GM12873 (cell line): Measurements from ENCODE around the gene TMEM131.

Experiments
- TF ChIP-seq, protein P1 (sequence below): IDR thresholded peaks from 2 replicates; pipeline ENCODE4 v1.5.1; 2012; ENCODE audit warnings: low read depth, mild to moderate bottlenecking, moderate library complexity, low read length, control low read depth; ENCODE audit not compliant: insufficient read depth; ENCODE audit errors: missing control alignments

TMEM131 gene, protein sequence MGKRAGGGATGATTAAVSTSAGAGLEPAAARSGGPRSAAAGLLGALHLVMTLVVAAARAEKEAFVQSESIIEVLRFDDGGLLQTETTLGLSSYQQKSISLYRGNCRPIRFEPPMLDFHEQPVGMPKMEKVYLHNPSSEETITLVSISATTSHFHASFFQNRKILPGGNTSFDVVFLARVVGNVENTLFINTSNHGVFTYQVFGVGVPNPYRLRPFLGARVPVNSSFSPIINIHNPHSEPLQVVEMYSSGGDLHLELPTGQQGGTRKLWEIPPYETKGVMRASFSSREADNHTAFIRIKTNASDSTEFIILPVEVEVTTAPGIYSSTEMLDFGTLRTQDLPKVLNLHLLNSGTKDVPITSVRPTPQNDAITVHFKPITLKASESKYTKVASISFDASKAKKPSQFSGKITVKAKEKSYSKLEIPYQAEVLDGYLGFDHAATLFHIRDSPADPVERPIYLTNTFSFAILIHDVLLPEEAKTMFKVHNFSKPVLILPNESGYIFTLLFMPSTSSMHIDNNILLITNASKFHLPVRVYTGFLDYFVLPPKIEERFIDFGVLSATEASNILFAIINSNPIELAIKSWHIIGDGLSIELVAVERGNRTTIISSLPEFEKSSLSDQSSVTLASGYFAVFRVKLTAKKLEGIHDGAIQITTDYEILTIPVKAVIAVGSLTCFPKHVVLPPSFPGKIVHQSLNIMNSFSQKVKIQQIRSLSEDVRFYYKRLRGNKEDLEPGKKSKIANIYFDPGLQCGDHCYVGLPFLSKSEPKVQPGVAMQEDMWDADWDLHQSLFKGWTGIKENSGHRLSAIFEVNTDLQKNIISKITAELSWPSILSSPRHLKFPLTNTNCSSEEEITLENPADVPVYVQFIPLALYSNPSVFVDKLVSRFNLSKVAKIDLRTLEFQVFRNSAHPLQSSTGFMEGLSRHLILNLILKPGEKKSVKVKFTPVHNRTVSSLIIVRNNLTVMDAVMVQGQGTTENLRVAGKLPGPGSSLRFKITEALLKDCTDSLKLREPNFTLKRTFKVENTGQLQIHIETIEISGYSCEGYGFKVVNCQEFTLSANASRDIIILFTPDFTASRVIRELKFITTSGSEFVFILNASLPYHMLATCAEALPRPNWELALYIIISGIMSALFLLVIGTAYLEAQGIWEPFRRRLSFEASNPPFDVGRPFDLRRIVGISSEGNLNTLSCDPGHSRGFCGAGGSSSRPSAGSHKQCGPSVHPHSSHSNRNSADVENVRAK (N-terminal part only)

DNA sequence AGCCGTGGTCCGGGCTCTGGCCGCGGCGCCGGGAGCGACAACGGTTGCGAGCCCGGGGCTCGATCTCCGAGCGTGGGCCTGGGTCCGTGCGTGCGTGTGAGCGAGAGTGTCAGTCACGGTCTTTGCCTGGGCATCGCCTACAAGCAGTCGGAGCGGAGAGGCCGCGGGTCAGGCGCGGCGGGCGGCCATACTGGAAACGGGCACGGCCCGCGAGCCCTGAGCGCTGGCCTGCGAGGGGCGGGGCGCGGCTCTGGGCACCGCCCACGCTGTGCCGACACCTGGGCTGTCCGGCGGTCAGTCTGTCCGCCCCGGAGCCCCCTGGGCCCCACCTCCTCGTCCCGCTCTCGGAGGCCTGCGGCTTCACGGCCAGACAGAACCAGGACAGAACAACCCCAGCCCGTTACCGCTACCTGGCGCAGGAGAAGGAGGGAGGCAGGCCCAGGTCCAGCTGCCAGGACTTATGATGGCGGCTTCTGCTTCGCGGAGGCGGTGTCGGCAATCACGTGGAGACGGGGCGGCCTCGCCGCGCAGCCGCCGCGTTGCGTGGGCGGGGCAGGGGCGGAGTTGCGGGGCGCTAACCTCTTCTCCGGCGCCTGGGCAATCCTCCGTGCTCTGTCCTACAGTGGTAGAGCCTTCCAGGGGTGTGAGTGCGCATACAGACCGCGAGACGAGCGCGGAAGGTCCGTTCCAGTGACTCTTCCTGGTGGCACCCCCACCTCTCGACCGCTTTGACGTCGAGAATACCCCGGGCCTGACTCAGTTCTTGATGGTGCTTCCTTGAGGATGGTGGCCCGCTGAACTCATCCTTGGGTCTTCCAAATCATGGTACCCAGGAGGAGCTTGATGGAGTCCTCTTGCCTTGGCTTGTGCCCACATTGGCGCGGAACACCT lies at the start of gene TMEM131:
TSS of gene TMEM131 (minus strand) at position 215 of the 891 bp plus-strand sequence. CDS start 286 bp downstream, outside the sequence.
- TF ChIP-seq, protein P1, sequence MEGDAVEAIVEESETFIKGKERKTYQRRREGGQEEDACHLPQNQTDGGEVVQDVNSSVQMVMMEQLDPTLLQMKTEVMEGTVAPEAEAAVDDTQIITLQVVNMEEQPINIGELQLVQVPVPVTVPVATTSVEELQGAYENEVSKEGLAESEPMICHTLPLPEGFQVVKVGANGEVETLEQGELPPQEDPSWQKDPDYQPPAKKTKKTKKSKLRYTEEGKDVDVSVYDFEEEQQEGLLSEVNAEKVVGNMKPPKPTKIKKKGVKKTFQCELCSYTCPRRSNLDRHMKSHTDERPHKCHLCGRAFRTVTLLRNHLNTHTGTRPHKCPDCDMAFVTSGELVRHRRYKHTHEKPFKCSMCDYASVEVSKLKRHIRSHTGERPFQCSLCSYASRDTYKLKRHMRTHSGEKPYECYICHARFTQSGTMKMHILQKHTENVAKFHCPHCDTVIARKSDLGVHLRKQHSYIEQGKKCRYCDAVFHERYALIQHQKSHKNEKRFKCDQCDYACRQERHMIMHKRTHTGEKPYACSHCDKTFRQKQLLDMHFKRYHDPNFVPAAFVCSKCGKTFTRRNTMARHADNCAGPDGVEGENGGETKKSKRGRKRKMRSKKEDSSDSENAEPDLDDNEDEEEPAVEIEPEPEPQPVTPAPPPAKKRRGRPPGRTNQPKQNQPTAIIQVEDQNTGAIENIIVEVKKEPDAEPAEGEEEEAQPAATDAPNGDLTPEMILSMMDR: no peak

DNA sequence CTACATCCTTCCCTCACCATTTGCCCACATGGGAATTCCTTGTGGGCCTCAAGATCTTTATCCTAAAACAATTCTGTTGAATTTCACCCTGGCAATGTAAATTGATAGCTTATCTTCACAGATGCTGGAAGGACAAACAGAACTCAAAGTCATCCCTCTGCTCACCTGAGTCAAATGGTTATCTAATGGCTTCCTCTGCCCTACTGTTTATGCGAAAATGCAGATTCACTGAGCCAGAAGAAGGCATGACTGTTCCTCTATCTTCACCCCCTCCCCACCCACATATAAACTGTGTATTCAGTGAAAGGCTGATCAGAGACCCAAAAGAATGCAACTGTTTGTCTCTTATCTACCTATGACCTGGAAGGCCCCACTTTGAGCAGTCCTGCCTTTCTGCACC lies 47.4 kb upstream of the TMEM131 start:
- TF ChIP-seq, protein P1: no peak

DNA sequence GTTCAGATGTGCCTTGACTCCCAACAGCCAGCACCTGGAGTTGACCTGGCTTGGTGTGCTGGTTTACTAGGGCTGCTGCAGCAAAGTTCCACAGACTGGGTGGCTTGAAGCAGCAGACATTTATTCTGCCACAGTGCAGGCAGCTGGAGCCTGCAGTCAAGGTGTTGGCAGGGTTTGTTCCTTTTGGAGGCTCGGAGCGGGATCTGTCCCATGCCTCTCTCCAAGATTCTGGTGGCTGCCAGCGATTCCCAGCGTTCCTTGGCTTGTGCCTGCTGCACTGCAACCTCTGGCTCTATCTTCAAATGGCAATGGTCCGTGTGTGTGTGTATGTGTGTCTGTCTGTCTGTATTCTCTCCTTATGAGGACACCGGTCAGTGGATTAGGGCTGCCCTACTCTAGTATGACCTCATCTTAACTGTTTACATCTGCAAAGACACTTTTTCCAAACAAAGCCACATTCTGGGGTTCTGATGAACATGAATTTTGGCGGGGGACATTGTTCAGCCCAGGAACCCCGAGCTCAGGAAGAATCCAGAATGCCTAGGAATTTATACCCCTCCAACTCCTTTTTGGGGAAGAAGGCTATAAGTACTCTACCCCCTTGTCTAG lies 44.7 kb upstream of the TMEM131 start:
- TF ChIP-seq, protein P1: no peak

DNA sequence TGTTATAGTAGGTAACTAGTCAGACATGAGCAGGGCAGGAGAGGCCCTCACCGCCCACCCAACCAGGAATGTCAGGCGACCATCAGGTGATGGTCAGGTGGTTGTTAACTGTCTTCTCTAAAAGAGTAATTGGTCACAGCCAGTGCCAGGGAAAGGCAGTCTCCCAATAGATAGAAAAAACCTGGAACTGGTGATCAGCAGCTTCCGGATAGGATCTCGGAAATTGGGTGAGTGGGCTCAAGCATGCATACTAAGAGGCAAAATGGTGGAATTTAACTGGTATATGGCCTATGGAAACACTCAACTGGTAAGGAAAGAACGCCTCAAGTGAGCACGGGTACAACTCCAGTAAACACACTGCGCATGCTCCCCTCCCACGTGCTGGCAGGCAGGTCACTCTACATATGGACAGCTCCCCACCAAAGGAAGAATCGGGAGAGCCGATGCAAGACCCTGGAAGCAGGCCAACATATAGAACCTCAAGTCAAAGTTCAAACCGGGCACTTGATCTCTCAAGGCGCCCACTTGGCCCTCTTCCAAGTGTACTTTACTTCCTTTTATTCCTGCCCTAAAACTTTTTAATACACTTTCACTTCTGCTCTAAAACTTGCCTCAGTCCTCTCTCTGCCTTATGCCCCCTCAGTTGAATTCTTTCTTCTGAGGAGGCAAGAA lies 43.5 kb upstream of the TMEM131 start:
- TF ChIP-seq, protein P1: no peak

DNA sequence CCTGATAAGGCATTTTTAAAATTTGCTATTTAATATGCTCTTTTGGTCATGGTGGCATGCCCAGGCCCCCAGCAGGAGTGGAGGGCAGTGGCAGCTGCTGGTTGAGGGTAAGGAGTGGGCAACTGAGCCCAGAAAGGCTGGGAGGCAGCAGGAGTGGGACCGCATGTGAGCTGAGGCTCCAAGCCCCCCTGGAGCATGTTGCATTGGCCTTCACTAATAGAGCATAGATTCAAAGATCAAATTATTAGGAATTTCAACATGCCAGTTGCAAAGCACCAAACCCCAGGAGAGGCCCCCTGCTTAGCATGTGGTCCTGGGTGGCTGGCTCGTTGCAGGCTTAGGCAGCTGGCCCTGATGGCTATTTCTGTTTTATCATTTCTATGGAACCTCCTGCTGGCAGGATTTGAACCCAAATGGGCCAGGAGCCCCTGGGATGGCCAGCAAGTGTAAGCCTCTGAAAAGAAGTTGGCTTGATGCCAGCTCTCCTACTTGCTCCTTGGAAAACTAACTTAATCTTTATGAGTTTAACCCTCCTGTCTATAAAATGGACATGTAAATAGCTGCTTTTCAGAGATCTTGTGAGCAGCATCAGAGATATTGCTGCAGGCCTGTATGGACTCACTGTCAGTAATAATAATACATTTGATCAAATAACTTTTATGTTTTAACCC lies 42.1 kb upstream of the TMEM131 start:
- TF ChIP-seq, protein P1: no peak
